HG03439 (cell line): ENCODE results near the gene CEMIP2.

Experiments
- ATAC-seq: cut with Tn5 transposase; IDR thresholded peaks from one replicate; pipeline ENCODE4 v1.9.1; 2021; ENCODE audit warnings: mild to moderate bottlenecking, moderate library complexity; ENCODE audit not compliant: unreplicated experiment

CEMIP2 gene

GRCh38 chr9:71747576-71747975 lies 20.7 kb downstream of the CEMIP2 start:
- ATAC-seq: no peak

DNA sequence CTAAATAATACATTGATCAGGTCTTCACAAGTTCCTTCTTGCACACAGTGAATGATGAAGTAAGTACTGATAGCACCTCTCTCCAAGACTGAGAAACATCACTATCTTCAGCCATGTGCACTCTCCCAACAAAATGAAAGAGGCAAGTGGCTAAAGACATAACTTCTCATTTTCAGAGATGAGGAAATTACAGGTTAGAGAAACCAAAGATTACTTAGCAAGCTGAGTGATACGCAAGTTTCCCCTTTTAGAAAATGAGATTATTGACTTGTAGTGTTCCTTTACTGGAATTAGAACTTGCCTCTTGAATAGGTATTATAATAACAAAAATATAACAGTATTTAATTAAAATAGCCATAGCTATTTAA lies 21.6 kb downstream of the CEMIP2 start:
- no peak for ATAC-seq

GRCh38 chr9:71746023-71746757 lies 22.1 kb downstream of the CEMIP2 start:
- ATAC-seq: no peak

GRCh38 chr9:71744754-71745521 lies 23.4 kb downstream of the CEMIP2 start:
- no peak for ATAC-seq

- no peak for ATAC-seq
Measured at GRCh38 chr9:71743882-71744281, 24.4 kb downstream of the CEMIP2 start.

DNA sequence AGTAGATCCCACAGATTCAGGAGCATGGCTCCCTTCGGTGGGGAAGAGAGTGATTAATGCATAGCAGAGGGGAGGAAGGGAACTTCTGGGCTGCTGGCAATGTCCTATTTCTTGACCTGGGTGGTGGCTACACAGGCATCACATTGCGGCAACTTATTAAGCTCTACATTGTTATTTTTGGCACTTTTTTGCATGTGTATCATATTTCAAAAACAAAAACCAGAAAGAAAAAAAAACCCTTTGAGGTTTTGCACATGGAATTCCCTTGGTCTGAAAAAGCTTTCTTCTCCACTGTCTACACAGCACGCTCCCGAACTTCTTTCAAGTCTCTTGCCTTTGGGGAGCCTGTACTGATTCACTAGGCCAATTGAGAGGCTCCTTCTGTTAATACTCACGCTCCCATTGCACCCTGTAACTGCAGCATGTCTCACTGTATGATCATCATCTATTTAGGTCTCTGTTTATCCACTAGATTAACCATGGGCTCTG lies 25.1 kb downstream of the CEMIP2 start:
- ATAC-seq: no peak

DNA sequence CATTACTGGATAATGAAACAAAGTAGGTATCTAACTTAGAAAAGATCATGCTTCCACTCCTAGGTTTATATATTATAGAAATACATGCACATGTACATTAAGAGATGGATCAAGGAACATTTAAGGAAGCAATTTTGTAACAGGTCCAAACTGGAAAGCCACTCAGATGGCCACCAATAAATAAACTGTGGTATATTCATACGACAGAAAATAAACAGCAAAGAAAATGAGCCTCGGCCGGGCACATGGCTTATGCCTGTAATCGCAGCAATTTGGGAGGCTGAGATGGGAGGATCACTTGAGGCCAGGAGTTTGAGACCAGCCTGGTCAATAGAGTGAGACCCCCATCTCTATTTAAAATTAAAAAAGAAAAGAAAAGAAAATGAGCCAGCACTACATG lies 25.6 kb downstream of the CEMIP2 start:
- ATAC-seq: no peak

DNA sequence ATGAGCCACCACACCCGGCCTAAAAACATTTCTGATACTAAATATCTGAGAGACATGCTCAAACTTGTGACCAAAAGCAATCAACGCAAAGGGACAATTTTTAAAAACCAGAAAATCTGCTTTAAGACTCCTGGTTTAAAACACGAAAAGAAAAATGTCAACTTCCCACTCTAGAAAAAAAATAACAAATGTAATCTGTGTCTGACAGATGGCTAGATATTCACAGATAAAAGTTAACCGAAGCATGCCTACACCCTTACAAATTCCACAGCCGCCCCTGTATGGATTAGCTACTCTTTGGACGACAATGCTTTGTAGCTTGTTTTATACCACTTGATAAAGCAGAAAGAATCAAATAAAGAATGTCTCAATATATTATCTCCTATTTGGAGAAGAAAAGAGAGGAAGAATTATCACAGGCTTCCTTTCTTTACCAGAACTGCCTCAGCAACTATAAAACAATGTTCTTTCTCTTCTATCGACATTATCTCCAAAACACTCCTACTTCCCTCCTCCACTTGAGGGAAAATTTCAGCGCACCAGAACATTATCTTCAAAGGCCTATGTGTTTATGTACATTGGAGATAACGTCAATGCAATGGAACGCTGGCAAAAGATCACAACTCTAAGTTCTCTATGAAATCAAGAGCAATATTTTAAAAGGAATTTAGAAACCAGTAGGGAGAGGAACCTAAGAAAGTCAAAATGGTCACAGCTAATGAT lies 26.2 kb downstream of the CEMIP2 start:
- ATAC-seq: no peak

DNA sequence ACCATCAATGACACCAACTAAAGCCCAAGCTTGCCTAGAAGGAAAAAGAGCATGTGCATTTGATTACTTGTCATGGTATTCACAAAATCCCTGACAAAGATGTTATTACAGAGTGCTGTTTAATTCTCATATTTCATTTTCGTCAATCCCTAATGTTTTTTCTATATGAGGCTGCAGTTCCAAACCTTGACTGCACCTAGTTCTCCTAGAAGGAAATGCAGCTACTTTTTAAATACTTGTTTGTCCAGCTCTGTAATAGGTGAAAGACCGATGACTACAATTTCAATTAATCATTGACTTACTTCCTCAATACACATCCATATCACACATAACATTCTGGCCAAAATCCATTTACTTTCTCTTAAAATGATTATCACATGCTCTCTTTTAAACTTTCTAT lies 28.1 kb downstream of the CEMIP2 start:
- ATAC-seq: no peak

DNA sequence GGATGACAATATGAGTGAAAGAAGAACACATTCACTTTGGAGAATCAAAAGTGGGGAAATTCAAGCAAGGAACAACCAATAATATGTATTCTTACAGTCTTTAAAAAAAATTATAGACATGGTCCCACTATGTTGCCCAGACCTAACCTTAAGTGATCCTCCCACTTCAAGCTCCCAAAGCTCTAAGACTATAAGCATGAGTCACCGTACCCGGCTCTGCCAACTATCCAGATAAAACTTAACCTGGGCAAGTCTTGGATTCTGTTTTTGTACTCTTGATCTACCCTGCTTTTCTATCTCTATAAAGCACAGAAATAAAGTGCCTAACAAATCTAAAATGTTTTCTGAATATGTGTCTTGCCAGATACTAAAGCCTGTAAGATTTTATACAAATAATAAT lies 30.9 kb downstream of the CEMIP2 start:
- no peak for ATAC-seq

DNA sequence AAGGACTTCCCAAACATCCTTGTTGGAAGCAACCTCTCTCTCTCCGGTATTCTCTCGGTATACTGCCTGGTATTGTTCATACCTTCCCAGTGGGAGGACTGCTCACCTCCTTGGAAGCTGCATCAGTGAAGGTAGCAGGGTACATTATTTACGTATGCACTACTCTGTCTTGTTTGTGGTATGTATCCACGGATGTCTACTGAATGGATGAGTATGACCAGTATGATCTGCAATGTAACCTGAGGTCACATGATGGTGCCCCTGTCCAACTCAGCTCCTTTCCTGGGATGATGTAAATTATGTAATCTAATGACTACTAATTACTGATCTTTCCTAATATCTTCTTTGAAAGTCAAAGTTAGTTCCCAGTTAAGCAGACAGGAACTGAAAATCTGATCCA lies 32.1 kb downstream of the CEMIP2 start:
- no peak for ATAC-seq

- no peak for ATAC-seq
Measured at GRCh38 chr9:71734950-71735349, 33.4 kb downstream of the CEMIP2 start.

- ATAC-seq: no peak
Measured at GRCh38 chr9:71733176-71733575, 35.1 kb downstream of the CEMIP2 start.

- ATAC-seq: no peak
Measured at GRCh38 chr9:71729816-71730526, 38.3 kb downstream of the CEMIP2 start.

DNA sequence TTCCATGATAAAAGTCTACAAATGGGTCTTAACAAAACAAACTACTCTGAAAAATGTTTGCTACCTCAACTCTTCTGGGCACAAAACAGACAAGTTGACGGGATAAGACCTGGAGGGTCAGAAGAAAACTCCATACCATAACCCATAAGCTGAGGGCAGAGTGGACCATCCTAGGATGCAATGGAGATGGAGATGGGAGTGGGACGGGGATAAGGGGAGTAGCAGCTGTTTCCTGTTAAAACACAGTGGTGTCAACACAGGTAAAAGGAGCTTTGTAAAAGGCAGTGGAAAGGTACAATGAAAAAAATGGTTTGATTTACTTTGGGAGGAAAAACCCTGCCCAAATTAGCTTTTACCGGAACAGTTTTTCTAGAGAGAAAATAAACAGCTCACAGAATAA lies 41.6 kb downstream of the CEMIP2 start:
- ATAC-seq: no peak

GRCh38 chr9:71725590-71726338 lies 42.5 kb downstream of the CEMIP2 start:
- ATAC-seq: no peak

- no peak for ATAC-seq
Measured at GRCh38 chr9:71721855-71722254, 46.5 kb downstream of the CEMIP2 start.

DNA sequence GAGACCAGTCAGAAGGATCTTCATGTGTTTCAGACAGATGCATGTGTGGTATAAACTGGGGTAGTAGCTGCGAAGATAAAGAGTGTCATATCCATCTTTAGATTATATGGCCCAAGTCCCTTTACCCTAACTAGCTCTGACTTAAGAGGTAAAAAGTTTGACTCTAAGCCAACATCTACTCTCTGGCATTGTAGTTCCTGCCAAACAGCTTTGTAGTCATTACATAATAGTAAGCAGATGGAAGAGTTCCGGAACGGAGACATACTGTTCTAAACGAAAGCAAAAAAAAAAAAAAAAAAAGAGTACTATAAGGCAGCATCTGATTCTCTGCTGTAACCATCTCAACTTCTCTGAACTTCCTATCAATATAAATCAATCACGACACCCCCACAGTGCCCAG lies 48.8 kb downstream of the CEMIP2 start:
- ATAC-seq: no peak

- no peak for ATAC-seq
Measured at GRCh38 chr9:71719088-71719487, 49.2 kb downstream of the CEMIP2 start.

- ATAC-seq: no peak
Measured at GRCh38 chr9:71716138-71716909, 52.0 kb downstream of the CEMIP2 start.
